ENCODE data around the gene CHN2. TPM values are rescaled to one million over a fixed set of nuclear protein-coding genes. Genes with fewer than 3 reads are reported as not detected.
A peak's percentile ranks its signal among the peaks of the same experiment; 100 is the strongest.

Gene CHN2
- total RNA-seq, 1 donor from 2014 or later, result 14.2 TPM

- H3K27me3 ChIP-seq (ENCODE audit: low read depth), result peaks cover 15% of the 10 kb centered on the region
- TF ChIP-seq CTCF (IDR thresholded peaks at IDR 0.05), result peak; percentile 80
- H3K27ac ChIP-seq, result no peak overlapping the region
- peaks cover 19% of the 10 kb centered on the region for H3K4me1 ChIP-seq
- peak overlapping the region; percentile 14 for H3K4me3 ChIP-seq
- ATAC-seq (peak; percentile 72 to 83), DNase-seq (peak; percentile 68)
- H3K36me3 ChIP-seq, result no peaks in the 10 kb centered on the region
- no peaks in the 10 kb centered on the region for H3K9me3 ChIP-seq
- intact Hi-C loops (cut with DNase I), result no loop called here
These were observed 4.8 kb upstream of the CHN2 start for GRCh38 chr7:29189743-29190201.

GRCh38 chr7:29190349-29191045, 4.1 kb upstream of the CHN2 start:
- no peak overlapping the region for H3K27ac ChIP-seq
- intact Hi-C loops (cut with DNase I), result no loop called here
- no peak for DNase-seq
- H3K4me3 ChIP-seq, result no peak overlapping the region
- H3K27me3 ChIP-seq (ENCODE audit: low read depth), result peaks cover 14% of the 10 kb centered on the region
- H3K9me3 ChIP-seq, result no peaks in the 10 kb centered on the region
- ATAC-seq, result peak in 1 of 2 donors; percentile 37
- H3K36me3 ChIP-seq, result no peaks in the 10 kb centered on the region
- no peak for TF ChIP-seq CTCF (IDR thresholded peaks at IDR 0.05)
- peaks cover 23% of the 10 kb centered on the region for H3K4me1 ChIP-seq

GRCh38 chr7:29192323-29192722, 2.3 kb upstream of the CHN2 start:
- ATAC-seq, result no peak
- no peaks in the 10 kb centered on the region for H3K9me3 ChIP-seq
- peaks cover 28% of the 10 kb centered on the region for H3K4me1 ChIP-seq
- no peak for TF ChIP-seq CTCF (IDR thresholded peaks at IDR 0.05)
- H3K27me3 ChIP-seq (ENCODE audit: low read depth), result peaks cover 25% of the 10 kb centered on the region
- intact Hi-C loops (cut with DNase I), result no loop called here
- H3K4me3 ChIP-seq, result no peak overlapping the region
- H3K27ac ChIP-seq, result no peak overlapping the region
- DNase-seq, result no peak
- H3K36me3 ChIP-seq, result no peaks in the 10 kb centered on the region

GRCh38 chr7:29192811-29193210, 1.8 kb upstream of the CHN2 start:
- peaks cover 27% of the 10 kb centered on the region for H3K27me3 ChIP-seq (ENCODE audit: low read depth)
- ATAC-seq, result no peak

More at GRCh38 chr7:29192811-29193210, 1.8 kb upstream of the CHN2 start:
- no peak for DNase-seq
- intact Hi-C loops (cut with DNase I), result no loop called here
- H3K4me3 ChIP-seq, result no peak overlapping the region
- H3K9me3 ChIP-seq, result no peaks in the 10 kb centered on the region
- H3K4me1 ChIP-seq, result peaks cover 28% of the 10 kb centered on the region
- no peak for TF ChIP-seq CTCF (IDR thresholded peaks at IDR 0.05)
- no peak overlapping the region for H3K27ac ChIP-seq
- no peaks in the 10 kb centered on the region for H3K36me3 ChIP-seq
